Endometrial microvascular endothelial cells (primary cell): ENCODE results near the gene ARHGAP1. TPM values are rescaled to one million over a fixed set of nuclear protein-coding genes. Genes with fewer than 3 reads are reported as not detected.
"Not testable (repeated sequence)": the region's sequence is repeated elsewhere in the genome, so short reads cannot be mapped to it uniquely, and the experiment has no call there.

Experiments used
- in situ Hi-C: cut with HindIII; loops from 2 replicates; pipeline ENCODE4 v1.10.0; 2017; ENCODE audit warnings: low sequenced_read_pairs, low pct_unique_long_range_greater_than_20kb; ENCODE audit errors: inconsistent ontology term
- total RNA-seq: library from RNA; depleted of rRNA; stranded (reverse); fragments of >200 nt; gene quantifications from one replicate; pipeline ENCODE4 v1.2.3, GENCODE V29; 2015; ENCODE audit errors: inconsistent ontology term

The ARHGAP1 gene
- total RNA-seq, 1 donor from 2014 or later: 29.1 TPM

- in situ Hi-C loops: no loop called here
Measured at GRCh38 chr11:46677991-46678740, 22.3 kb downstream of the ARHGAP1 start.

GRCh38 chr11:46677169-46677568, 23.2 kb downstream of the ARHGAP1 start:
- in situ Hi-C loops: no loop called here

- in situ Hi-C loops: no loop called here
Measured at GRCh38 chr11:46676436-46677158, 23.8 kb downstream of the ARHGAP1 start.

GRCh38 chr11:46675949-46676348, 24.5 kb downstream of the ARHGAP1 start:
- in situ Hi-C loops: no loop called here

GRCh38 chr11:46675288-46675851, 25.0 kb downstream of the ARHGAP1 start:
- in situ Hi-C loops: no loop called here

- in situ Hi-C loops: no loop called here
Measured at GRCh38 chr11:46674463-46675287, 25.7 kb downstream of the ARHGAP1 start.

GRCh38 chr11:46673713-46674462, 26.5 kb downstream of the ARHGAP1 start:
- in situ Hi-C loops: no loop called here

GRCh38 chr11:46672381-46672839, 28.0 kb downstream of the ARHGAP1 start:
- in situ Hi-C loops: no loop called here

- in situ Hi-C loops: no loop called here
Measured at GRCh38 chr11:46671958-46672315, 28.5 kb downstream of the ARHGAP1 start.

- in situ Hi-C loops: not testable (repeated sequence)
Measured at GRCh38 chr11:46670521-46670920, 29.9 kb downstream of the ARHGAP1 start.

GRCh38 chr11:46669711-46670139, 30.7 kb downstream of the ARHGAP1 start:
- in situ Hi-C loops: no loop called here

GRCh38 chr11:46668480-46669085, 31.8 kb downstream of the ARHGAP1 start:
- in situ Hi-C loops: no loop called here

GRCh38 chr11:46667043-46667481, 33.4 kb downstream of the ARHGAP1 start:
- in situ Hi-C loops: no loop called here

- in situ Hi-C loops: no loop called here
Measured at GRCh38 chr11:46666516-46666915, 33.9 kb downstream of the ARHGAP1 start.

- in situ Hi-C loops: no loop called here
Measured at GRCh38 chr11:46665356-46665755, 35.1 kb downstream of the ARHGAP1 start.

- in situ Hi-C loops: no loop called here
Measured at GRCh38 chr11:46664612-46665011, 35.8 kb downstream of the ARHGAP1 start.

GRCh38 chr11:46663277-46663940, 37.0 kb downstream of the ARHGAP1 start:
- in situ Hi-C loops: no loop called here

- in situ Hi-C loops: no loop called here
Measured at GRCh38 chr11:46662366-46662765, 38.1 kb downstream of the ARHGAP1 start.
